T1000 (cell line): ENCODE results near the gene METRN.

Experiments used
- DNase-seq: peaks from one replicate; lab custom pipeline; 2025; ENCODE audit warnings: mixed read lengths; lab: John Stamatoyannopoulos, UW

Gene METRN

DNA sequence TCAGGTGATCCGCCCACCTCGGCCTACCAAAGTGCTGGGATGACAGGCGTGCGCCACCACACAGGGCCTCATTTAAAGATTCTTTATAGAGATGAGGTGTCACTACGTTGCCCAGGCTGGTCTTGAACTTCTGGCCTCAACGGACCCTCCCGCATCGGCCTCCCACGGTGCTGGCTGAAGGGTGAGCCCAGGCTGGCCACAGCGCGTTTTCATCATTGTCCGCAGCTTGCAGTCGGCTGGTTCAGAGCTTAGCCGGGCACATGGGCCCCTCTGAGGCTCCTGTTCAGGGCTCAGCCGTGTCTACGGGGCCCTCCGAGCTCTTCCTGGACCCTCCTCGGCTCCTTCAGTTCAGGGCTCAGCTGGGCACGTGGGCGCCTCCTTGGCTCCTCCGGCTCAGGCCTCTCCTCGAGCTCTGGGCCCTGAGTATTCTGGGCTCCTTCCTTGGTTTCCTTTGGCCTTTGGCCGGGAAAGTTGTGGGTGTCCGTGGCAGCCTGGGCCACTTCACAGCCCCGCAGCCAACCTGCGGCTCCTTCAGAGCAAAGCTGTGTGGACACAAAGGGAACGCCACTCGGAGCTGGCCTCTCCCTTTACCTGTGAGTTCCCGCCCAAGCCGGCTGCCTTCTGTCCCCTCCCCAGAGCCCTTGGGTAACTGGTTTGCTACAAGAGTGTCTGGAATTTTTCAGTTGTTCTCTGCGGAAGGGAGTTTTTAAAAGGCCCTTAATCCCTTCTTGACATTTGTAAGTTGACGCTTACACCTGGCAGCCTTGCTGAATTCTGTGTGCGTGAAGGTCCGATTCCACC lies 44.4 kb downstream of the METRN start:
- DNase-seq, result no peak

DNA sequence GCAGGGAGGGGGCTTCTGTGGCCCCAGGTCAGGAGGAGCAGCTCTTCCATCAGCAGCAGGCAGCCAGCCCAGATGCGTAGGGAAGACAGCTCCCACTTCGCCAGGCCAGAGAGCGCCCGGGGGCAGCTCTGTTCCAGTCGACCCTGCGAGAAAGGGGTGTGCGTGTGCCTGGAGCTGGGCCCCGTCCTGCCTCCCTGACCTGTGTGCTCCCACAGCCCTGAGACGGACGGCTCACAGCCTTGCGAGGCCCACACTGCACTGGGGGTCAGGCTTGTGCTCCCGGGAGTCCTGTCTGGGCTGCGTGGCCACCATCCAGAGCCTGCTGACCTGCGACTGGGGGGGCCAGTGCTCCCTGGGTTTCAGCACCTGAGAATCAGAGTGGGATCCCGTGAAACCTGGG lies 45.1 kb downstream of the METRN start:
- DNase-seq, result no peak

DNA sequence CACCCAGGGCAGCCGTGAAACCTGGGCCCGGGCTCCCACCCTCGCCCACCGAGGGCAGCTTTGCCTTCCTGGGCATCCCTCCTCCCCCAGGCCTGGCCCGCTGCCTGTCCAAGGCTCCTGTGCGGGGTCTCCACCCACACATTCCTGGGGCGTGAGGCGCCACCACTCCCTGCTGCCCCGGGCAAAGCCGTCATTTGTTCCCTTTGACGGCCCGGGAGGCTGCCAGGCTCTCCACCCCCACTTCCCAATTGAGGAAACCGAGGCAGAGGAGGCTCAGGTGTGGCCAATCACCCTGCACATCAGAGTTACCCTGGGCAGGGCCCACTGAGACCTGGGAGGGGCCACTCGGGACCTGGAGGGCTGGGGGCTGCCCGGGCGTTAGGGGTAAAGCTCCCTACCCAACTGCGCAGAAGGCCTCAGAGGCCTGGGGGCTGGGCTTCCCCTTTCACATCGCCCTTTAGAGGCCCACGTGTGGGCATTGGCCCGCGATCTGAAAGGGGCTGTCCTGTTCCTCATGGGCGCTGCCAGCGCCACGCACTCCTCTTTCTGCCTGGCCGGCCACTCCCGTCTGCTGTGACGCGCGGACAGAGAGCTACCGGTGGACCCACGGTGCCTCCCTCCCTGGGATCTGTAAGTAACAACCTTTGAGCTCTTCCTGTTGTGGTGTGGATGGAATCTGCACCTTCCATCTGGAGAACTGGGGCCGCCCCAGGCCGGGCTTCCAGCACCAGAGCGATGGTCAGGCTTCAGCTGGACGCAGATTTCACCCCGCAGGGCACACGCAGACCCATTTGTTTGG lies 45.8 kb downstream of the METRN start, which contains the start of gene MSLN:
TSS of gene MSLN (plus strand) at position 190 of the 799 bp plus-strand sequence. CDS start 1,947 bp downstream, outside the sequence.
- DNase-seq, result peak; percentile 51

DNA sequence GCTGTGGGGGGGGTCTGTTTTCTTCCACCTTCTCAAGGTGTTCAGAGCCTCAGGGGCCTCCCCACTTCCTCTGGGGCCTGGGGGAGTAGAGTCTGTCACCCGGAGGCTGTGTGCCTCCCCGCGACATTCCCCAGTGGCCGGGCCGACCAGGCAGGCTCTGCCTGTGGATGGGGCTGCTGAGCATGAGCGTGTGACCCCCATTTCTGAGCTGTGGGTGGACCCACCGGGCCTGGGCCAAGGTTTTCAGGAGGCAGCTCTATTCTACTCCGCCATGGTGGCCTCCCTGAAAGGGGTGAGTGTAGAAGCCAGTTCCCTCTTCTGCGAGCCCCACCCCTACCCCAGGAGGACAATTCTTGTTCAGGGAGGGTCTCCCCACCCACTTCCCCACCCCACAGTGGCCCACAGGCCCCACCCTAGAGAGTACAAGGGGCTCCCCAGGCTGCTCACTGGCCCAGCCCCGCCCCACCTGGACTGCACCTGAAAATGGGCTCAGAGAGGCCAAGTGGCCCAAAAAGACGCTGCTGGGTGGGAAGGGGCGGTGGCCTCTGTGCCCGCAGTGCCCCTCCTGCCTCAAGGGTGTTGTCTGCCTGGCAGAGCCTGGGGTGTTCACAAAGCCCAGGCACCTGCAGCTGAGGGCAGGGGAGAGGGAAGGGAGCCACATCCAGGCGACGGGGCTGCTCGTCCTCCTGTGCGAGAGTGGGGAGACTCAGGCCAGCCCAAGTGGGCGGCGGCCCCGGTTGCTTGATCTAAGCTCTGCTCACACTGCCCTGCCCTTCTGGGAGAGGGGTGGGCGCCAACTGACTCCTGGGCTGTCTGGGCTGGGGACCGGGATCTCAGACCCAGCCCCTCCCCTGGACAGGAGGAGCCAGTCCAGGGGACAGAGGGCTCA lies 47.0 kb downstream of the METRN start:
- no peak for DNase-seq

DNA sequence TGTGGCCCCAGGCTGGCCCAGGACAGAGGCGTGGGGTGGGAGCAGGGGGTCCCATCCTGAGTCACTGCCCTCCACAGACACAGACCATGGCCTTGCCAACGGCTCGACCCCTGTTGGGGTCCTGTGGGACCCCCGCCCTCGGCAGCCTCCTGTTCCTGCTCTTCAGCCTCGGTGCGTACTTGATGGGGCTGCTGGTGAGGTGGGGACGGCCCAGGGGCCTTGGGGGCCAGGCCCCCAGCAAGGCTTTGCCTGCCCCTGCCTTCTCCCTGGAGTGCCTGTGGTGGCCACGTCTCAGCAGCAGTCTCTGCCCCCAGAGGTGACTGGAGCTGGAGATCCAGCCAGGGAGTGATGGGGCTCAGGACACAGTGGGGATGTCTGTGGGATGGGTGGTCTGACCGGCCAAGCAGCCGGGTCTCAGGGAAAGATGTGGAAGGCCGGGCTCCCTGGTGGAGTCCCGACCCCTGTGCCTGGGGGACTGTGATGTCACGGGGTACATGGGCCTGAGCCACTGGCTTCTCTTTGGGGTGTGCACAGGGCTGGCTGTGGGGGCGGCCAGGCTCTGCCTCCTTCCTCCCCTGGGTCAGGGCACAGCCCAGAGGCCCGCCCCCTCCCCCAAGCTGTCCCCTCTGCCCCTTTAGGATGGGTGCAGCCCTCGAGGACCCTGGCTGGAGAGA lies 47.8 kb downstream of the METRN start:
- no peak for DNase-seq

DNA sequence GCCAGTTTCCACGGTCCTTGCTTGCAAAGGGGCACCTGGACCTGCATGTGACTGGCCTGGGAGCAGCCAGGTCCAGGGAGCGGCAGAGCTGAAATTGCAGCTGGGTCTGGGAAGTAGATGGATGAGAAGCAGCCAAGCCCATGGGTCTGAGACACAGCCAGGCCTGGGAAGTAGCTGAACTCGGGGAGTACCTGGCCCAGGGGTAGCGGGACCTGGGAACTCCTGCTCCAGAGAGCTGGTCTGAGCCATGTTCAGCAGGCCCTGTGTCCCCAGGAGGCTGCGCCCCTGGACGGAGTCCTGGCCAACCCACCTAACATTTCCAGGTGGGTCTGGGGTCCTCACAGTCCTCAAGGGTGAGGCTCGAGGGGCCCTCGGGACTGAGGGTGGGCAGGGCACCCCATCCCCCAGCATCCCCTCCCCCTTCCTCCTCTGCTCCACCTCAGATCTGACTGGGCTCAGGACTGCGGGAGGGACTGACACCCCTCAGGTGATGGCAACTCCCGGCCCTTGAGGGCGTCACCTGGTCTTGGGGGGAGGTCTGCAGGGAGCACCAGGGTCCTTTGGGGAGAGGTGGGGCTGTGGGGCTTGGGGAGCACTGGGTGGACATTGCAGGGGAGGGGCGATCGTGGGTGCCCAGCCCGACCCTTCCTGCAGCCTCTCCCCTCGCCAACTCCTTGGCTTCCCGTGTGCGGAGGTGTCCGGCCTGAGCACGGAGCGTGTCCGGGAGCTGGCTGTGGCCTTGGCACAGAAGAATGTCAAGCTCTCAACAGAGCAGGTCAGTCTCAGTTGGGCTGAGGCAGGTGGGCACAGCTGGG lies 48.7 kb downstream of the METRN start:
- DNase-seq, result no peak

DNA sequence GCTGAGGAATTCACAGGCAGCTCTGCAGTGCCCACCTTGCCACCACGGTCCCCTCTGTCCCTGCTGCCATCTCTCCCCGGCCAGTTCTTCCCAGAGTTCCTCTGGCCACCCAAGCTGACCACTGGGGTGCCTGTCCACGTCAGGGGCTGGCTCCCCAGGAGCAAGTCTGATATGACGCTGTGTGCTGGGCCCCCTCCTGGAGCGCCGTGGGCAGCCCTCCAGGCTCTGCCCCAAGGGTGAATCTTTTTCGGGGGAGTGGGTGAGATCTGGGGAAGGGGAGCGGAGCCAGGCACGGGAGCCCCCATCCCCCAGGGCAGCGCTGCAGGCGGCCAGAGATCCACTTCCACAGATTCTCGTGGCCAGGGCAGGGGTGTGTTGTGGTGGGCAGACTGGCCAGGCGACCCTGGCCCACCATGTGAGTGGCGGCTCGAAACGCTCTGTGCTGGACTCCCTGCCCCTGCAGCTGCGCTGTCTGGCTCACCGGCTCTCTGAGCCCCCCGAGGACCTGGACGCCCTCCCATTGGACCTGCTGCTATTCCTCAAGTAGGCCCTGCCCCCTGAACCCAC lies 49.3 kb downstream of the METRN start:
- no peak for DNase-seq

DNA sequence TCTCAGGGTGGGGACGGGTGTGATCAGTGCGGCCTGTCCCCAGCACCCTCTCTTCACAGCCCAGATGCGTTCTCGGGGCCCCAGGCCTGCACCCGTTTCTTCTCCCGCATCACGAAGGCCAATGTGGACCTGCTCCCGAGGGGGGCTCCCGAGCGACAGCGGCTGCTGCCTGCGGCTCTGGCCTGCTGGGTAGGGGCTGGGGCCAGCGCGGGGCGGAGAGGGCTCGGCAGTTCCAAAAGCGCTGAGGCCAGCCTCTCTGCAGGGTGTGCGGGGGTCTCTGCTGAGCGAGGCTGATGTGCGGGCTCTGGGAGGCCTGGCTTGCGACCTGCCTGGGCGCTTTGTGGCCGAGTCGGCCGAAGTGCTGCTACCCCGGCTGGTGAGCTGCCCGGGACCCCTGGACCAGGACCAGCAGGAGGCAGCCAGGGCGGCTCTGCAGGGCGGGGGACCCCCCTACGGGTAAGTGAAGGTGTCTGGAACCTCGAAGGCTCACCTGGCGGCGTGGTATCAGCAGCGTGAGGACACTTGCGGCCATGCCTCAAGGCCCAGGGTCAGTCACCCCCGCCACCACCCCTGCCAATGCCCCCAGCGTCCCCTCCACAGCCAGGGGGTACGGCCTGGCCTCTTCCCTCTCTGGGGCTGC lies 50.0 kb downstream of the METRN start:
- no peak for DNase-seq

DNA sequence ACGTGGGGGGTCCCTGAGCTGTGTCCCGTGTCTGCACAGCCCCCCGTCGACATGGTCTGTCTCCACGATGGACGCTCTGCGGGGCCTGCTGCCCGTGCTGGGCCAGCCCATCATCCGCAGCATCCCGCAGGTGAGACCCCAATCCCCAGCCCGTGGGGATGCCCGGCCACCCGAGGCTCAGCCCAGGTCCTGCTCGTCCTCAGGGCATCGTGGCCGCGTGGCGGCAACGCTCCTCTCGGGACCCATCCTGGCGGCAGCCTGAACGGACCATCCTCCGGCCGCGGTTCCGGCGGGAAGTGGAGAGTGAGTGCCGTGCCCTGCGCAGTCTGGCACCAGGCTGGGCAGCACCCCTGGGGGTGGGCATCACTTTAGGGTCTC lies 50.6 kb downstream of the METRN start:
- no peak for DNase-seq

DNA sequence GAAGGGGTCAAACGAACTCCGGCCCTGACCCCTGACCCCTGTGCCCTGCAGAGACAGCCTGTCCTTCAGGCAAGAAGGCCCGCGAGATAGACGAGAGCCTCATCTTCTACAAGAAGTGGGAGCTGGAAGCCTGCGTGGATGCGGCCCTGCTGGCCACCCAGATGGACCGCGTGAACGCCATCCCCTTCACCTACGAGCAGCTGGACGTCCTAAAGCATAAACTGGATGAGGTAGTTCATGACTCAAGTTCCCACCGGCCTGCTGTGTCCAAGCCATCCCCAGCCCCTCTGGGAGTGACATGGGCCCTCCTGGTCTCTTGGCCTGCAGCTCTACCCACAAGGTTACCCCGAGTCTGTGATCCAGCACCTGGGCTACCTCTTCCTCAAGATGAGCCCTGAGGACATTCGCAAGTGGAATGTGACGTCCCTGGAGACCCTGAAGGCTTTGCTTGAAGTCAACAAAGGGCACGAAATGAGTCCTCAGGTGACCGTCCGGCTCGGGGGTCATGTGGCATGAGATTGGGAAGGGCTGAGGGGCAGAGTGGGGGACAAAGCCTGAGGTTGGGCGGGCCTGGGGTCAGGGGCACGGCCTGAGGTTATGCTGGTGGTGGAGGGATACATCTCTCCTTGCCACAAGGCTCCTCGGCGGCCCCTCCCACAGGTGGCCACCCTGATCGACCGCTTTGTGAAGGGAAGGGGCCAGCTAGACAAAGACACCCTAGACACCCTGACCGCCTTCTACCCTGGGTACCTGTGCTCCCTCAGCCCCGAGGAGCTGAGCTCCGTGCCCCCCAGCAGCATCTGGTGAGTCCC lies 51.3 kb downstream of the METRN start:
- no peak for DNase-seq

DNA sequence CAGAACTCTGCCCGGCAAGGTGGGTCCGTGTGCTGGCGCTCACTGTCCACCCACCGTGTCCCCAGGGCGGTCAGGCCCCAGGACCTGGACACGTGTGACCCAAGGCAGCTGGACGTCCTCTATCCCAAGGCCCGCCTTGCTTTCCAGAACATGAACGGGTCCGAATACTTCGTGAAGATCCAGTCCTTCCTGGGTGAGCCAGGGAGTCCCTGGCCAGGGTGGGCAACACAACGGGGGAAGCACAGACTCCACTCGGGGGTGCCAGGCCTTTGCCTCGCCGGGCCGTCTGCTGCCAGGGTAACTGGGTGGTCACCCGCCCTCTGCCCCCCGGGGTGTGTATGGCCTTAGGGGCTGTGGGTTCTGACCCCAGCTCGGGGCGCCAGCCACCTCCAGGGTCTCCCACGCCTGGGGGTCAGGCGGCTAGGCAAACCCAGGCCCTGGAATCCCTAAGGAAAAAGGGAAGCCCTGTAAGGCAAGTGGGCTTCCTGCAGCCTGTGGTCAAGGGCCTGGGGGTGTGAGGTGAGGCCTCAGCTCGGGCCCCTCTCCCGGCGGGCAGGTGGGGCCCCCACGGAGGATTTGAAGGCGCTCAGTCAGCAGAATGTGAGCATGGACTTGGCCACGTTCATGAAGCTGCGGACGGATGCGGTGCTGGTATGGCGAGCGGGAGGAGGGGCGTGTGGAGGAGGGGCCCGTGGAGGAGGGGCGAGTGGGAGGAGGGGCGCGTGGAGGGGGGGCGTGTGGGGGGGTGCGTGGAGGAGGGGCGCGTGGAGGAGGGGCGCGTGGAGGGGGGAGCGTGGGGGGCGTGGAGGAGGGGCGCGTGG lies 52.1 kb downstream of the METRN start:
- no peak for DNase-seq

DNA sequence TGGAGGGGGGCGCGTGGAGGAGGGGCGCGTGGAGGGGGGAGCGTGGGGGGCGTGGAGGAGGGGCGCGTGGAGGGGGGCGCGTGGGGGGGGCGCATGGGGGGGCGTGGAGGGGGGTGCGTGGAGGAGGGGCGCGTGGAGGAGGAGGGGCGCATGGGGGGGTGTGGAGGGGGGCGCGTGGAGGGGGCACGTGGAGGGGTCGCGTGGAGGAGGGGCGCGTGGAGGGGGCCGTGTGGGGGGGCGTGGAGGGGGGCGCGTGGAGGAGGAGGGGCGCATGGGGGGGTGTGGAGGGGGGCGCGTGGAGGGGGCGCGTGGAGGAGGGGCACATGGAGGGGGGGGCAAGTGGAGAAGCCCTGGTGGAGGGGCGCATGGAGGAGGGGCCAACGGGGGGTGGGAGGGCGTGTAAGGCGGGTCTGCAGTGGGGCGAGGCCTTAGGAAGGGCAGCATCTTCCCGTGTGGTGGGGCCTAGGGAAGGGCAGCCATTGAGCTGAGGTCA lies 52.9 kb downstream of the METRN start:
- DNase-seq, result no peak

DNA sequence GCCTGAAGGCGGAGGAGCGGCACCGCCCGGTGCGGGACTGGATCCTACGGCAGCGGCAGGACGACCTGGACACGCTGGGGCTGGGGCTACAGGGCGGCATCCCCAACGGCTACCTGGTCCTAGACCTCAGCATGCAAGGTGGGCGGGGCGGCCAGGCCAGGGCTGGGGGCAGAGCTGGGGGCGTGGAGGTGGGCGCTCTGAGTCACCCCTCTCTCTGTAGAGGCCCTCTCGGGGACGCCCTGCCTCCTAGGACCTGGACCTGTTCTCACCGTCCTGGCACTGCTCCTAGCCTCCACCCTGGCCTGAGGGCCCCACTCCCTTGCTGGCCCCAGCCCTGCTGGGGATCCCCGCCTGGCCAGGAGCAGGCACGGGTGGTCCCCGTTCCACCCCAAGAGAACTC lies 53.5 kb downstream of the METRN start:
- DNase-seq, result no peak
